ENCODE results near the gene ZC3H10. TPM values are rescaled to one million over a fixed set of nuclear protein-coding genes. Genes with fewer than 3 reads are reported as not detected.

ZC3H10 gene
- total and polyA plus RNA-seq, 3 experiments from 2014 or later, result 3.2 to 9.0 (median 8.1) TPM

DNA sequence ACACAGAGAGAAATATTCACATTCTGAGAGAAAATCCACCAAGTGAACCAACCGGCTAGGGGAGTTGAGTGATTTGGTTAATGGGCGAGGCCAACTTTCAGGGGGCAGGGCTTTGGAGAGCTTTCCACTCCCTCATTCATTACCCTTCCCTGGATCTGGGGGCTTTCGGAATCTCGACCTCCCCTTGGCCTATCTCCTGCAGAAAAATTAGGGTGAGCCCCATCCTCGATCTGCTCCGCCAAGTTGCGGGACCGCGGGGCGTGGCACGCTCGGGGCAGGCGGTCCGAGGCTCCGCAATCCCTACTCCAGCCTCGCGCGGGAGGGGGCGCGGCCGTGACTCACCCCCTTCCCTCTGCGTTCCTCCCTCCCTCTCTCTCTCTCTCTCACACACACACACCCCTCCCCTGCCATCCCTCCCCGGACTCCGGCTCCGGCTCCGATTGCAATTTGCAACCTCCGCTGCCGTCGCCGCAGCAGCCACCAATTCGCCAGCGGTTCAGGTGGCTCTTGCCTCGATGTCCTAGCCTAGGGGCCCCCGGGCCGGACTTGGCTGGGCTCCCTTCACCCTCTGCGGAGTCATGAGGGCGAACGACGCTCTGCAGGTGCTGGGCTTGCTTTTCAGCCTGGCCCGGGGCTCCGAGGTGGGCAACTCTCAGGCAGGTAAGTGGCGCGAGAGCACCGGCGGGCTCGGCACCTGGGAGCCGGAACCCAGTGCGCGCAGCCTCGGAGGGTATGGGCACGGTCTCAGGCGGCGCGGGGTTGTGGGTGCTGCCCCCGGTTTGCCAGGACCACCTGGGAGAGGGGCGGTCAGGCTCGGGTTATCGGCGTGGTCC, 38.1 kb upstream of the ZC3H10 start, which contains the start of gene ERBB3:
Gene ERBB3, plus strand, starts transcription at position 443 of the 833 bp plus-strand sequence. Its CDS starts 136 bp downstream, at position 579.
- Mint-ChIP-seq H3K27me3 (peaks cover 7 to 13% of the 10 kb centered on the region in 2 donors), H3K4me3 (peak within 1 kb of the TSS; percentile 84 to 94 (median 86)), H3K36me3 (peaks cover 0 to 1% (median 0%) of the 10 kb centered on the region in 3 donors), H3K9me3 (no peaks in the 10 kb centered on the region), H3K27ac (peak within 1 kb of the TSS in 6 of 8 donors; percentile 7 to 70 (median 46)), H3K4me1 (peaks cover 3 to 24% (median 4%) of the 10 kb centered on the region in 3 donors)
- Histone ChIP-seq H3K9me3 (ENCODE audit: low read length) (no peaks in the 10 kb centered on the region), H3K4me3 (ENCODE audit: low read length) (peak within 1 kb of the TSS; percentile 83), H3K36me3 (ENCODE audit: insufficient read depth, low read length) (no peaks in the 10 kb centered on the region), H3K27me3 (ENCODE audit: insufficient read depth, low read length, poor library complexity, severe bottlenecking) (peaks cover 6% of the 10 kb centered on the region), H3K4me1 (ENCODE audit: insufficient read depth, low read length) (peaks cover 5% of the 10 kb centered on the region), H3K27ac (ENCODE audit: low read depth, low read length) (peak within 1 kb of the TSS; percentile 38)
- ChIA-PET CTCF (interaction anchor here (0.7 to 1.6 kb wide), 10 partner anchors 9 to 82 kb away, joined by 3 to 8 read pairs (median 3); partner anchors contain the start of genes PA2G4, RPL41 and ZC3H10), POLR2A (interaction anchor here (1.4 to 2.2 kb wide), 2 partner anchors 24 to 38 kb away, joined by 4 to 9 read pairs; partner anchors contain the start of genes PA2G4 and ZC3H10)
- DNase-seq, result peak; percentile 31 to 72 (median 52)

DNA sequence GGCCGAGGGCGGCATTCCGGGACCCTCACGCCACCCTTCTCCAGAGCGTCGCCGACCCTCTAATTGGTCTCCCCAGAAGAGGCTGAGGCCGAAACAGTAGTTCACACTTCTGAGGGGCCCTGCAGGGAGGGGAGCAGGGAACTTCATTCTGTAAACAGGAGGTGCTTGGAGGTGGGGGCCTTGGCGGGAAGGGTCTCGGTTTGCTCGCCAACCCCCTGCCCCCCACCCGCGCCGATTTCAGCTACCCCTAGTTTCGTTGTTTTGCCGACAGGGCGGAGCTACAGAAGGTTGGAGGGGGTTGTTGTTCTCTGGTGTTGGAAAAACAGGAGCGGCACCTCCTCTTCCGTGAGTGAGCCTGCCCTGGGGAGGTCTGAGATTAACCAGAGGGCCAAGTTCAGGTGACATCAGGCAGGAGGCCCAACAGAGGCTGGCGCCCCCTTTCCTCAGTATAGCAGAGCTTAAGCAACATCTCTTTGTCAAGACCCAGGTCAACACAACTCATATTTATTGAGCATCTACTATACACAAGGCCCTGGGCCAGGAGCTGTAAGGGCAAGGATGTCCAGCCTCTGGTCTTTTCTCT, 37.4 kb upstream of the ZC3H10 start:
- POLR2A ChIA-PET, result interaction anchor here (0.7 to 2.2 kb wide), 4 partner anchors 23 to 38 kb away, joined by 3 to 9 read pairs (median 4); partner anchors contain the start of genes PA2G4, RPL41 and ZC3H10
- Histone ChIP-seq H3K9me3 (ENCODE audit: low read length) (no peaks in the 10 kb centered on the region), H3K4me1 (ENCODE audit: insufficient read depth, low read length) (peaks cover 5% of the 10 kb centered on the region), H3K36me3 (ENCODE audit: insufficient read depth, low read length) (no peaks in the 10 kb centered on the region), H3K4me3 (ENCODE audit: low read length) (peak overlapping the region; percentile 83), H3K27me3 (ENCODE audit: insufficient read depth, low read length, poor library complexity, severe bottlenecking) (peaks cover 6% of the 10 kb centered on the region), H3K27ac (ENCODE audit: low read depth, low read length) (no peak overlapping the region)
- H3K27me3 Mint-ChIP-seq, result peaks cover 7 to 13% of the 10 kb centered on the region in 2 donors
- peak overlapping the region; percentile 84 to 94 (median 86) for H3K4me3 Mint-ChIP-seq
- no peaks in the 10 kb centered on the region for H3K9me3 Mint-ChIP-seq
- no peak for DNase-seq
- H3K4me1 Mint-ChIP-seq, result peaks cover 3 to 24% (median 4%) of the 10 kb centered on the region in 3 donors
- CTCF ChIA-PET, result interaction anchor here (1.0 to 1.1 kb wide), 2 partner anchors 13 to 44 kb away, joined by 3 read pairs; no protein-coding TSS in a partner anchor
- peak overlapping the region in 1 of 8 donors; percentile 42 for H3K27ac Mint-ChIP-seq
- H3K36me3 Mint-ChIP-seq, result peaks cover 0 to 1% (median 0%) of the 10 kb centered on the region in 3 donors

DNA sequence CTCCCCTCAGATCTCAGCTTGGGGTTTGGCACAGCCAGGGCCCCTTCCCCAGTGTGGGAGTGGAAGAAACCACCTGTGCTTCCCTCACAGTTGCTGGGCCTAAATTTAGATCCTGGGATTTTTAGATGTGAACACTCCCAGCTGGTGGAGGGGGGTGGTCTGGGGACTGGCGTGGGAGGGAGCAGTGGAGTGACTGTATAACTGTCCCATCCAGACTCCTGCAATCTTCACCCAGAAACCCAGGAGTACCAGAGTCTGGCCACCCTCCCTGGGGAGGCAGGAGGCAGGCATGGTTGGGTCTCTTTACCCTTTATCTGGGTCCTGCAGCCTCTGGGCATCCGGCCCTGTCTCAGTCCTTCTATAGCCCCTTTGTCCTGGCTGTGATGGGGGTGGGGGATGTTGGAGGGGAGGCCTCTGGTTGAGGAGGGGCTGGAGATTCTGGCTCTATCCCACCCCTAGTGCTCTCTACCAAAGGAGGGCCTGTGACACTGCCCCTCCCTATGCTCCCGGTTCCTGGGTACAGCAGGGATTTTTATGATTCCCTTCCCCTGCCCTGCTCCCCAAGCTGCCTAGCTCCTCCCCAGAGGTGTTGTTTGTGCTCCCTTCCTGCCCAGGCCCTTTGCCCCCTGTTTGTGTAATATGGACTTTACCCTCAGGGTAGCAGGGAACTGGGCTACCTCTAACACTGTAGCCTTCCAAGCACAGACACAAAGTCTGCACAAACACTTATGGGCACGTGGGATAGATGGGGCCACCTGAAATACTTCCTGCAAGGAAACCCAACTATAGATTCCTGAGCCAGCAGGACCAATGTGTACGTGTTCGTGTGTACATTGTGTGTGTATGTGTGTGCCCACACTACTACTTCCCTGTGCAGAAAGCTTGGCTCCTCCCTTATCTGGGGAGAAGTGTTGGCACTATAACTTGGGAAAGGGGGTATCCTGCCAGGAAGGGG, 36.4 kb upstream of the ZC3H10 start:
- Mint-ChIP-seq H3K4me3 (peak overlapping the region in 5 of 7 donors; percentile 83 to 87 (median 86)), H3K4me1 (peaks cover 3 to 24% (median 4%) of the 10 kb centered on the region in 3 donors), H3K36me3 (peaks cover 0 to 1% (median 0%) of the 10 kb centered on the region in 3 donors), H3K27me3 (peaks cover 7 to 15% of the 10 kb centered on the region in 2 donors), H3K27ac (no peak overlapping the region), H3K9me3 (no peaks in the 10 kb centered on the region)
- CTCF ChIA-PET, result interaction anchor here (1.0 to 1.1 kb wide), 2 partner anchors 14 to 43 kb away, joined by 3 read pairs; no protein-coding TSS in a partner anchor
- no peak overlapping the region for H3K4me3 ChIP-seq (ENCODE audit: low read length)
- peaks cover 6% of the 10 kb centered on the region for H3K27me3 ChIP-seq (ENCODE audit: insufficient read depth, low read length, poor library complexity, severe bottlenecking)
- H3K27ac ChIP-seq (ENCODE audit: low read depth, low read length), result no peak overlapping the region
- DNase-seq, result no peak
- peaks cover 5% of the 10 kb centered on the region for H3K4me1 ChIP-seq (ENCODE audit: insufficient read depth, low read length)
- H3K9me3 ChIP-seq (ENCODE audit: low read length), result no peaks in the 10 kb centered on the region
- POLR2A ChIA-PET, result interaction anchor here (0.8 kb wide), 1 partner anchor 20 kb away, joined by 4 read pairs; no protein-coding TSS in a partner anchor
- no peaks in the 10 kb centered on the region for H3K36me3 ChIP-seq (ENCODE audit: insufficient read depth, low read length)

- Histone ChIP-seq H3K27me3 (ENCODE audit: insufficient read depth, low read length, poor library complexity, severe bottlenecking) (peaks cover 6% of the 10 kb centered on the region), H3K27ac (ENCODE audit: low read depth, low read length) (no peak overlapping the region), H3K4me1 (ENCODE audit: insufficient read depth, low read length) (peaks cover 5% of the 10 kb centered on the region), H3K9me3 (ENCODE audit: low read length) (no peaks in the 10 kb centered on the region), H3K4me3 (ENCODE audit: low read length) (no peak overlapping the region), H3K36me3 (ENCODE audit: insufficient read depth, low read length) (no peaks in the 10 kb centered on the region)
- Mint-ChIP-seq H3K4me1 (peaks cover 3 to 24% (median 4%) of the 10 kb centered on the region in 3 donors), H3K4me3 (peak overlapping the region in 1 of 7 donors; percentile 83), H3K27ac (no peak overlapping the region), H3K27me3 (peaks cover 7 to 15% of the 10 kb centered on the region in 2 donors), H3K36me3 (peaks cover 0 to 1% (median 0%) of the 10 kb centered on the region in 3 donors), H3K9me3 (no peaks in the 10 kb centered on the region)
- DNase-seq, result no peak
- ChIA-PET CTCF (no interaction called here), POLR2A (interaction anchor here (0.8 kb wide), 1 partner anchor 20 kb away, joined by 4 read pairs; no protein-coding TSS in a partner anchor)
Observed at GRCh38 chr12:56082382-56082781, 35.7 kb upstream of the ZC3H10 start.

DNA sequence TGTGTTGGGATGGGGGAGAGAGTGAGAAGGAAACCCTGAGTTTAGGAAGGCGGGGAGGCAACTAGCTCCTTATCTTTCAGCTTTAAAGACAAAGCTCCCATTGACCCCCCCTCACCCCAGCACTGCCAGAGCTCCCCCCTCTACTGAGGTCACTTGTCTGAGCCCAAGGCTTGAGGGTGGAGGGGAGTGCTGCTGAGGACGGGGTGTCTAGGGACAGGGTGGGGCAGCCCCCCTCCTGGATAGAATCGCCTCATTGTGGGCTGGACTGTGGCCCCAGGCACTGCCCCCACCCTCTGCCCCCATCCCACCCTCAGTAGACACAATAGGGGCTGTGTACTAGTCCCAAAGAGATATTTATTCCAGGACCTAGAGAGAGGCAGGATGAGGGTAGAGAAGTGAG, 35.1 kb upstream of the ZC3H10 start:
- Histone ChIP-seq H3K27me3 (ENCODE audit: insufficient read depth, low read length, poor library complexity, severe bottlenecking) (peaks cover 6% of the 10 kb centered on the region), H3K4me1 (ENCODE audit: insufficient read depth, low read length) (peaks cover 5% of the 10 kb centered on the region), H3K9me3 (ENCODE audit: low read length) (no peaks in the 10 kb centered on the region), H3K4me3 (ENCODE audit: low read length) (no peak overlapping the region), H3K36me3 (ENCODE audit: insufficient read depth, low read length) (no peaks in the 10 kb centered on the region), H3K27ac (ENCODE audit: low read depth, low read length) (no peak overlapping the region)
- H3K27me3 Mint-ChIP-seq, result peaks cover 7 to 15% of the 10 kb centered on the region in 2 donors
- no peak overlapping the region for H3K4me3 Mint-ChIP-seq
- H3K27ac Mint-ChIP-seq, result peak overlapping the region in 1 of 8 donors; percentile 14
- H3K9me3 Mint-ChIP-seq, result no peaks in the 10 kb centered on the region
- CTCF ChIA-PET, result no interaction called here
- no peak for DNase-seq
- H3K36me3 Mint-ChIP-seq, result peaks cover 0 to 1% (median 0%) of the 10 kb centered on the region in 3 donors
- POLR2A ChIA-PET, result no interaction called here
- H3K4me1 Mint-ChIP-seq, result peaks cover 3 to 24% (median 4%) of the 10 kb centered on the region in 3 donors

- DNase-seq, result no peak
- Histone ChIP-seq H3K4me3 (ENCODE audit: low read length) (no peak overlapping the region), H3K36me3 (ENCODE audit: insufficient read depth, low read length) (no peaks in the 10 kb centered on the region), H3K27ac (ENCODE audit: low read depth, low read length) (no peak overlapping the region), H3K9me3 (ENCODE audit: low read length) (no peaks in the 10 kb centered on the region), H3K27me3 (ENCODE audit: insufficient read depth, low read length, poor library complexity, severe bottlenecking) (peaks cover 6% of the 10 kb centered on the region), H3K4me1 (ENCODE audit: insufficient read depth, low read length) (no peaks in the 10 kb centered on the region)
- H3K27ac Mint-ChIP-seq, result peak overlapping the region in 2 of 8 donors; percentile 33 to 71
- H3K4me1 Mint-ChIP-seq, result peaks cover 3 to 11% (median 4%) of the 10 kb centered on the region in 3 donors
- H3K9me3 Mint-ChIP-seq, result no peaks in the 10 kb centered on the region
- CTCF ChIA-PET, result interaction anchor here (0.6 to 3.0 kb wide), 11 partner anchors 10 to 350 kb away, joined by 3 to 15 read pairs (median 3); partner anchors contain the start of genes ESYT1, RPL41, SMARCC2 and STAT2
- H3K36me3 Mint-ChIP-seq, result peaks cover 0 to 1% (median 0%) of the 10 kb centered on the region in 3 donors
- peaks cover 7 to 15% of the 10 kb centered on the region in 2 donors for H3K27me3 Mint-ChIP-seq
- H3K4me3 Mint-ChIP-seq, result no peak overlapping the region
- POLR2A ChIA-PET, result interaction anchor here (0.5 to 0.6 kb wide), 2 partner anchors 13 to 104 kb away, joined by 3 to 4 read pairs; partner anchors contain the start of gene SMARCC2
Observed at GRCh38 chr12:56084958-56085543, 33.0 kb upstream of the ZC3H10 start.
